K562 (cell line): Measurements from ENCODE around the gene LILRA2. TPM values are rescaled to one million over a fixed set of nuclear protein-coding genes. Genes with fewer than 3 reads are reported as not detected.

Source experiments
- ZNF436 ChIP-seq: fragments of 250-450, 450-650 bp; sonication (Bioruptor Pico); formaldehyde crosslinking; IDR thresholded peaks from 2 replicates; pipeline ENCODE4 v1.7.0; 2020; ENCODE audit warnings: mild to moderate bottlenecking
- polyA plus RNA-seq, 8 experiments: library from polyadenylated mRNA; depleted of rRNA in 4 of 8; stranded (reverse) in 5 of 8; unstranded in 3 of 8; fragments of >200 nt; fragmentation: Nextera tagmentation in 2 of 8; fragmentation: Illumina TruSeq in 1 of 8; extraction: Ambion mirVana in 2 of 8; extraction: Trizol in 1 of 8; gene quantifications; 2 replicates each; pipeline versions ENCODE4 v1.2.1 to v1.2.3, GENCODE V29; 2011 to 2014; ENCODE audit warnings: inconsistent platforms in 1 of 8, missing spikeins in 1 of 8
- total RNA-seq, 7 experiments: library from RNA; depleted of rRNA in 6 of 7; stranded (reverse); fragments of >200 nt in 6 of 7; fragmentation: Illumina TruSeq in 2 of 7; extraction: Trizol in 2 of 7; gene quantifications; 2 replicates each; pipeline versions ENCODE4 v1.2.1 to v1.2.3, GENCODE V29; 2011 to 2021; ENCODE audit warnings: low replicate concordance in 1 of 7
- TF ChIP-seq, protein P1 (sequence below), 2 experiments: fragments of 450-650 bp; formaldehyde crosslinking in 1 of 2; IDR thresholded peaks; 2 replicates each; pipeline versions ENCODE4 v1.4.0 to v1.6.1; 2014 to 2020; ENCODE audit warnings: mild to moderate bottlenecking in 2 of 2, borderline replicate concordance in 1 of 2, low read depth in 1 of 2

The LILRA2 gene
- total and polyA plus RNA-seq, 9 of the 15 experiments (the other 6 are each of a cell fraction or from before 2014, with no cell fraction given), result 0.32 to 2.1 (median 0.96) TPM

DNA sequence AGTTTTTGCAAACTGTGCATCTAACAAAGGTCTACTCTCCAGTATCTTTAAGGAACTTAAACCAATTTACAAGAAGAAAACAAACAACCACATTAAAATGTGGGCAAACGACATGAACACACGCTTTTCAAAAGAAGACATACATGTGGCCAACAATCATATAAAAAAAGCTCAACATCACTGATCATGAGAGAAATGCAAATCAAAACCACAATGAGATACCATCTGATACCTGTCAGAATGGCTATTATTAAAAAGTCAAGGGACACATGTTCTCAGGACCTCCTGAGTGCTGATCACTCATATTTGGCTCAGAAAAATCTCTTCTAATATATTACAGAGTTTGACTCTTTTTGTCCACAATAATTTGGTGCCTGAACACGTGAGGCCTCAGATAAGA, 42.5 kb downstream of the LILRA2 start (continued):
- TF ChIP-seq, protein P1, sequence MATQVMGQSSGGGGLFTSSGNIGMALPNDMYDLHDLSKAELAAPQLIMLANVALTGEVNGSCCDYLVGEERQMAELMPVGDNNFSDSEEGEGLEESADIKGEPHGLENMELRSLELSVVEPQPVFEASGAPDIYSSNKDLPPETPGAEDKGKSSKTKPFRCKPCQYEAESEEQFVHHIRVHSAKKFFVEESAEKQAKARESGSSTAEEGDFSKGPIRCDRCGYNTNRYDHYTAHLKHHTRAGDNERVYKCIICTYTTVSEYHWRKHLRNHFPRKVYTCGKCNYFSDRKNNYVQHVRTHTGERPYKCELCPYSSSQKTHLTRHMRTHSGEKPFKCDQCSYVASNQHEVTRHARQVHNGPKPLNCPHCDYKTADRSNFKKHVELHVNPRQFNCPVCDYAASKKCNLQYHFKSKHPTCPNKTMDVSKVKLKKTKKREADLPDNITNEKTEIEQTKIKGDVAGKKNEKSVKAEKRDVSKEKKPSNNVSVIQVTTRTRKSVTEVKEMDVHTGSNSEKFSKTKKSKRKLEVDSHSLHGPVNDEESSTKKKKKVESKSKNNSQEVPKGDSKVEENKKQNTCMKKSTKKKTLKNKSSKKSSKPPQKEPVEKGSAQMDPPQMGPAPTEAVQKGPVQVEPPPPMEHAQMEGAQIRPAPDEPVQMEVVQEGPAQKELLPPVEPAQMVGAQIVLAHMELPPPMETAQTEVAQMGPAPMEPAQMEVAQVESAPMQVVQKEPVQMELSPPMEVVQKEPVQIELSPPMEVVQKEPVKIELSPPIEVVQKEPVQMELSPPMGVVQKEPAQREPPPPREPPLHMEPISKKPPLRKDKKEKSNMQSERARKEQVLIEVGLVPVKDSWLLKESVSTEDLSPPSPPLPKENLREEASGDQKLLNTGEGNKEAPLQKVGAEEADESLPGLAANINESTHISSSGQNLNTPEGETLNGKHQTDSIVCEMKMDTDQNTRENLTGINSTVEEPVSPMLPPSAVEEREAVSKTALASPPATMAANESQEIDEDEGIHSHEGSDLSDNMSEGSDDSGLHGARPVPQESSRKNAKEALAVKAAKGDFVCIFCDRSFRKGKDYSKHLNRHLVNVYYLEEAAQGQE (IDR thresholded peaks at IDR 0.05; ENCODE audit: borderline replicate concordance), result no peak
- TF ChIP-seq, protein P1 (CRISPR knock-in tag; IDR thresholded peaks at IDR 0.05; ENCODE audit: low read depth), result no peak
- TF ChIP-seq ZNF436 (CRISPR knock-in tag), result no peak
